ENCODE measurements around the gene PPP1R12C.
A peak's percentile ranks its signal among the peaks of the same experiment; 100 is the strongest.
"Not testable (repeated sequence)": the region's sequence is repeated elsewhere in the genome, so short reads cannot be mapped to it uniquely, and the experiment has no call there.

PPP1R12C gene

DNA sequence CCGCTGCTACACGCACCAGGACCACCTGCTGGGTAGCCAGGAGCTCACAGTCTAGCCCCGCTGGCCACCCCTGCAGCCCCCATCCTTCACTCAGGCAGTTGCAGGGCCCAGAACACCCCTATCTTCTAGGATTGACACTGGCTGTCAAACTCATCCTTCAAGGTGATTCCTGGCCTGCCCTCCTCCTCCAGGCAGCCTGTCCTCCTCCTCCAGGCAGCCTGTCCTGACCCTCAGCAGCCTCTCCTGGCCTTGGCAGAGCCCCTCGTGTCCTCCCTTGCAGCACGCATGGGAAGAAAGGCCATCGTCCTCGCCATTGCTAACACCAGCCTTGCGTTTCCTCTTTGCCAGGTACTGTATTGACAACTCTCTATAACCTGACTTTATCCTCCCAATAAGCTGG, 45.5 kb downstream of the PPP1R12C start:
- no peak for DNase-seq (ENCODE audit: low spot score)

DNA sequence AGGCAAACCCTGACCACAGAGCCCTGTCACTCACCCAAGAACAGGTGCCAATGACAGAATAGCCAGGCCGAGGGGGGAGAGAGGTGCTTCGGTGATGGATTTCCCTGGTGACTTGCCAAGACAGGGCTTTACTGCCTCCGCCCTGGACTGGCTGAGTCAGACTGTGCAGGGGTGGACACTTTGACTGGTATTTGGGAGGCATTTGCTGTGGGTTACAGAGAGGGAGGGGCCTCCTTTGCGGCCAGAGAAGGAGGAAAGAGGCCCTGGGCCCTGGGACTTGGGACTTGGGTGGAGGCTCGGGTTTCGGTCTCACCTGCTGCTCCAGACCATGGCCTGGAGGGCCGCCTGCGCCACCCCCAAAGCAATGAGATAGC, 46.3 kb downstream of the PPP1R12C start:
- DNase-seq (ENCODE audit: low spot score), result peak; percentile 76

DNA sequence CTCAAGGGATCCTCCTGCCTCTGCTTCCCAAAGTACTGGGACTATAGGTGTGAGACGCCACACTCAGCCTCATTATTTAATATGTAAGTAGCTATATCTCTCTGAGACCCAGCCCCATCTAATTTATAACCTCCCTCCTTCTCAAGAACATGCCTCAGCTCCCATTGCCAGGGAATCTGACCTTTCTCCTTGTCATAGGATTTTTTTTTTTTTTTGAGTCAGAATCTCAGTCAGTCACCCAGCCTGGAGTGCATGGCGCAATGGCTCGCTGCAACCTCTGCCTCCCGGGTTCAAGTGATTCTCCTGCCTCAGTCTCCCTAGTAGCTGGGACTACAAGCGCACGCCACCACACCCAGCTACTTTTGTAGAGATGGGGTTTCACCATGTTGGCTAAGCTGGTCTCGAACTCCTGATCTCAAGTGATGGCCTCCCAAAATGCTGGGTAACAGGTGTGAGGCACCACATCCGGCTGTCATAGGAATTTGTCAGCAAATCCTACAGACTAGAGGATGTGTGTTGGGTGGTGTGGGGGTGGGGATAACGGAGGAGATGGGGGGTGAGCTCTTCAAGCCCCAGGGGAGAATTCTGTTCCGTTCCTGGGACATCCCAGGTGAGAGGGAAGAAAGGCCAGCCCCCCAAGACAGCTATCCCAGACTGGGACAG, 46.8 kb downstream of the PPP1R12C start:
- no peak for DNase-seq (ENCODE audit: low spot score)

DNA sequence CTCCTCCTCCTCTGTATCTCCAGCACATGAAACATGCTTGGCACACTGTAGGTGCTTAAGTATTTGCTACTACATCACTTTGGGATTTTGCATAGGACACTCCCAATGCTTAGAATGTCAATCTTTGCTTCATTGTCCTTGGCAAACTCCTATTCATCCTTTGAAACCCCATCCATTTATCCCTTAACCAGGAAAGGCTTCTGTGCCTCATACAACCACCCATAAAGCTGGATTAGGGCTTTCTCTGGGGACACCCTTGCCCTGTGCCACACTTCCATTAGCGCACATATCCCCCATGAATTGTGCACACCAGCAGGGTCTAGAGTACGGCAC, 47.6 kb downstream of the PPP1R12C start:
- no peak for DNase-seq (ENCODE audit: low spot score)

DNA sequence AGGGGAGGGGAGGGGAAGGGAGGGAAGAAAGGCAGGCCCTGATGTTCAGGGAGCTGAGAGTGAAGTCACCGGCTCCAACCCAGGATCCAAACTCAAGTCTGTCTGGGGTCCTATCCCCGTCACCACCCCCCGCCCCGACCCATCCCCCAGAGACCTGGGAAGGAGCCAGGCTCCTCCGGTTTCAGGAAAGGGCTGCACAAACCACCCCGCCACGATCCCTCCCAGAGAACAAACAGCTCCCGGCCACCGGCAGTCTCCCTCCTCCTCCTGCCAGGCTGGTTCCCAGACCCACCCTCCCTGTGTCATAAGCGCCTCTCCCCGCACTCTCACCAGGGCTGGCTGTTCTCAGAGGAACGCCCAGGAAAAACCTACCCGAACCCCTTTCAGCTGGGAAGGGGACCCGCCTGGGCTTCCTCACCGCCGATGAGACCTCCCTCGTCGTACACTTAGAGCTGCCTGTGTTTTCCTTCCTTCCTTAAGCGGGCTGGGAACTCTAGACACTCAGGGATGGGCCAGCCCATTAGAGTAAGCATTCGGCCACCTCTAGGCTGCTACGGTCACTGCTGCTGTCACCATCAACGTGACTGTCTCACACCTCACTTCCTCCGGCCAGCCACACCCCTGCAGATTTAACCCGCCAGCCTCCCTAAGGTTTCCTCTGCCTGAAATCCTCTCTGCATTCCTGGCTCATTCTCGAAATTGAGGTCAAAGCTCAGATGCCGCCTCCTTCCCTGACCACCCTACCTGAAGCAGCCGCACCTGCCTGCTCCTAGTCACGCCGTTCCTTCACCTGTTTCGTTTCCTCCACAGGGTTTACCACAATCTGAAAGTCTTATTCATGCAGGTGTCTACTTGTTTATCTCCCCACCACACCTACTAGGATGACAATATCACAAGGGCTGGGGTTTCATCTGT, 48.2 kb downstream of the PPP1R12C start:
- DNase-seq (ENCODE audit: low spot score), result peak; percentile 68

DNA sequence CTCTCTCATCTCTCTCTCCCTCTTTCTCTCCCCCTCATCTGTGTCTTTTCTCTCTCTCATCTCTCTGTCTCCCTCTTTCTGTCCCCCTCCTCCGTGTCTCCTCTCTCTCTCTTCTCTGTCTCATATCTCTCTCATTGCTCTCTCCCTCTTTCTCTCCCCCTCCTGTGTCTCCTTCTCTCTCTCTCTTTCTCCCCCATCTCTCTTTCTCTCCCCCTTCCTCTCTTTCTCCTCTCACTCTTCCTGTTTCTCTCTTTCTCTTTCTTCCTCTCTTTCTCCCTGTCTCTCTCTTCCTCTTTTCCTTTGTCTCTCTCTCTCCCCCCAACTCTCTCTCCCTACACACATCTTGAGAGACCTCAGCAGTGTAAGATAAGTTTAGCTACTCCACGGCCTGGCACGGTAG, 49.6 kb downstream of the PPP1R12C start:
- no peak for DNase-seq (ENCODE audit: low spot score)

DNA sequence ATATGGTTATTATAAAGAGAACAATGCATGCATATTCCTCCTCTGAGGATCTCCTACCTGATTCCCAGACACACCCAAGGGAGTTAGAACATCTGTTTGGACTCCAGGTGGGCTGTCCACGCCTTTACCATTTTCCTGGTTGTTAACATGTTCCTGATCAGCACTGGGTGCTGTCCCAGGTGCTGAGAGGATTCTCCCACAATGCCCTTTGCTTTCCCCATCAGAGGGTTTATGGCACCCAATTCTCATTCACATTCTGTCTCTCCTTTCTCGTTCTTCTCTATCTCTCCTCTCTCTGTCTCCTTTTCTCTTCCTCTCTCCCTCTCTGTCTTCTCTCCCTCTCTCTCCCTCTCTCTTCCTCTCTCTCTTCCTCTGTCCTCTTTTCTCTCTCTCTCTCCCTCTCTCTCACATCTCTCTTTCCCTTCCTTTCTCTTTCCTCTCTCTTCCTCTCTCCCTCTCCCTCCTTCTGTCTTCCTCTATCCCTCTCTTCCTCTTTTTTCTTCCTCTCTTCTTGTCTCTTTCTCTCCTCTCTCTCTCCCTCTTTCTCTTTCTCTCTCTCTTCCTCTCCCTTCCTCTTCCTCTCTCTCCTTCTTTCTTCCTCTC, 51.2 kb downstream of the PPP1R12C start:
- DNase-seq (ENCODE audit: low spot score), result no peak

DNA sequence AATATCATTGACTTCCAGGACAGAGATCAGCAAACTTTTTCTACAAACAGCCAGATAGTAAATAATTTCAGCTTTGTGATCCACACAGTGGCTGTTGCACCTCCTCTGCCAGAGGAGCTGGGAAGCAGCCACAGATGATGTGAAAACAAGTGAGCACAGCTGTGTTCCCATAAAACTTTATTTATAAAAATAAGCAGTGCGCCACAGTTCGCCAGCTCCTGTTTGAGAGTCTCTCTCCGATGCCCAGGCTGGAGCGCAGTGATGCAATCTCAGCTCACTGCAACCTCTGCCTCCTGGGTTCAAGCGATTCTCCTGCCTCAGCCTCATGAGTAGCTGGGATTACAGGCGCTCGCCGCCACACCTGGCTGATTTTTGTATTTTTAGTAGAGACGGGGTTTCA, 51.9 kb downstream of the PPP1R12C start:
- not testable (repeated sequence) for DNase-seq (ENCODE audit: low spot score)

DNA sequence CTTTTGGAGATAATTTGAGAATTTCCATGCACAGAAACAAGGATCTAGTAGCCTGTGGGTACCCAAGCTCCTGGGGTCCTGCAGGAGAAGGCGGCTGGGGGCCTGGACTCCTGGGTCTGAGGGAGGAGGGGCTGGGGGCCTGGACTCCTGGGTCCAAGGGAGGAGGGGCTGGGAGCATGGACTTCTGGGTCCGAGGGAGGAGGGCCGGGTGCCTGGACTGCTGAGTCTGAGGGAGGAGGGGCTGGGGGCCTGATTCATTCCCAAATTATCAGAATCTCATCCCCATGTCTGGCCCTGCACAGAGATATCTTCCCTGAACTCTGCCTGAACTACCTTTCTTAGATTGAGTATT, 54.0 kb downstream of the PPP1R12C start:
- no peak for DNase-seq (ENCODE audit: low spot score)

DNA sequence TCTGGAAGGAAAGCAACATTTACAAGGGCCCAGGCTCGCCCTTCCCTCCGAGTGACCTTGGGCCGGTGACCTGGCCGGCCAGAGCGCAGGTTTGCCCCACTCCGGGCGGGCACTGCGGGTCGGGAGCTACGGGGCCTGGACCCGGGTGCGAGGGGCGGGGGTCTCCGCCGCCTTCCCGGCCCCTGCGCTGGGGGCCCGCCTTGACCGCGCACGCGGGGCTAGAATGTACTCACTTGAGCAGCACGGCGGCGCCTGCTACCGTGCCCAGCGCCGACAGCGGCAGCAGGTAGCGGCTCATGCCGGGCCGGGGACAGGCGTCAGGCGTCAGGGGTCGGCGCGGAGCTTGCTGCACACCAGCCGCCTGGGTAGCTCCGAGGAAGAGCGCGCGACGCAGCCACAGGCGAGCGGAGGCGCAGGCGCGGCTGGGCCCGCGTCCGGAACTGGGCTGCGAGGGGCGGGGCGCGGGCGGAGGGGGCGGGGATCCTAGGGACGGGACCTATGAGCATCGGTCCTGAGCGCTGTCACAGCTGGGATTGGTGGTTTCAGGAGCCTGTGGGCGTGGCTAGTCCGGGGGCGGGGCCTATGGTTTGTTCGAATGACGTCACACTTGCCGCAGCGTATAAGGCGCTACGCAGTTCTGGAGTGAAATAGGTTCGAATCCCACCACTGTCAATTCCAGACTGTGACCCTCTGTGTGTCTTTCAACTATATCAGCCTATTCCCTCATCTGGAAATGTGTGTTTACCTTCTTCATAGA, 54.5 kb downstream of the PPP1R12C start, which contains the start of gene RDH13:
Gene RDH13, minus strand, starts transcription at position 414 of the 757 bp plus-strand sequence. Its CDS starts 116 bp downstream, at position 298.
- DNase-seq (ENCODE audit: low spot score), result peak; percentile 99

DNA sequence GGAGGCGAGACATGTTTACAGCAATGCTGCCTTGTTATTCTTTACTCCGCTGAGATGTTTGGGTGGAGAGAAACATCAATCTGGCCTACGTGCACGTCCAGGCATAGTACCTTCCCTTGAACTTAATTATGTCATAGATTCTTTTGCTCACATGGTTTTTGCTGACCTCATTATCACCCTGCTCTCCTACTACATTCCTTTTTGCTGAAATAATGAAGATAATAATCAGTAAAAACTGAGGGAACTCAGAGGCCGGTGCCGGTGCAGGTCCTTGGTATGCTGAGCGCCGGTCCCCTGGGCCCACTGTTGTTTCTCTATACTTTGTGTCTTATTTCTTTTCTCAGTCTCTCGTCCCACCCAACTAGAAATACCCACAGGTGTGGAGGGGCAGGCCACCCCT, 57.1 kb downstream of the PPP1R12C start:
- DNase-seq (ENCODE audit: low spot score), result not testable (repeated sequence)

DNA sequence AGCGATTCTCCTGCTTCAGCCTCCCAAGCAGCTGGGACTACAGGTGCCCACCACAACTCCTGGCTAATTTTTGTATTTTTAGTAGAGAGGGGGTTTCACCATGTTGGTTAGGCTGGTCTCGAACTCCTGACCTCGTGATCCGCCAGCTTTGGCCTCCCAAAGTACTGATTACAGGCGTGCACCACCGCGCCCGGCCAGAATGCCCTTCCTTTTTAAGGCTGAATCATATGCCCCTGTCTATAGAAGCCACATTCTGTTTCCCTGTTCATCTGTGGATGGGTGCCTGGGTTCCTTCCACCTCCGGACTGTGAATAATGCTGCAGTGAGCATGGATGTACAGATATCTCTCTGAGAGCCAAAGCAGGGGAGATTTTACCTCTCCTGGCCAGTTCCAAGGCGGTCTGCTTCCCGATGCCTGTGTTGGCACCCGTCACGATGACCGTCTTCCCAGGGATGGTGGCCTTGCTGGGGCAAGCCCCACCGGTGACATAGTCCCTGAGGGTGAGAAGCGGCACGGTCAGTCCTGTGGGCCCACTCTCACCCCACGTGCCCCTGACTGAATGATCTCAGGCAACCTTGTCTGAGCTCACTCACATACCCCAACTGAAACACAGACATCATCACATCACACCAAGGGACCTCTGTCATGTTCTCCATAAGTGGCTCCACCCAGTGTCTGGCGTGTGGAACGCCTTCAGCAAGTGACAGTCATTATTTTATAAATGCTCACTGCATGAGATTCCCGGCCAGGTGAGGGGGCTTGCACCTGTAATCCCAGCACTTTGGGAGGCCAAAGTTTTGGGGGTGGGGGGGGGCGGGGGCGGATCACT, 58.4 kb downstream of the PPP1R12C start:
- DNase-seq (ENCODE audit: low spot score), result no peak

DNA sequence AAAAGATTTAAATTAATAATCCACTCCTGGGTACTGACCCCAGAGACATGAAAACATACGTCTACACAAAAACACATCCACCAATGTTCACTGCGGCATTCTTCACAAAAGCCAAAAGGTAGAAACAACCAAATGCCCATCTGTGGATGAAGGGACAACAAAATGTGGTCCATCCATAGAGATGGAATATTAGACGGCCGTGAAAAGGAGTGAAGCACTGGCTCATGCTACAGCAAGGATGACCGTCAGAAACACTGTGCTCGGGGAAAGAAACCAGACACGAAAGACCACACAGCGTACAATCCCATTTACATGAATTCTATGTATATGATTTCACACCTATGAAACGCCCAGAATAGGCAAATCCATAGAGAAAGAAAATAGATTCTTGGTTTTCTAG, 60.6 kb downstream of the PPP1R12C start:
- no peak for DNase-seq (ENCODE audit: low spot score)

DNA sequence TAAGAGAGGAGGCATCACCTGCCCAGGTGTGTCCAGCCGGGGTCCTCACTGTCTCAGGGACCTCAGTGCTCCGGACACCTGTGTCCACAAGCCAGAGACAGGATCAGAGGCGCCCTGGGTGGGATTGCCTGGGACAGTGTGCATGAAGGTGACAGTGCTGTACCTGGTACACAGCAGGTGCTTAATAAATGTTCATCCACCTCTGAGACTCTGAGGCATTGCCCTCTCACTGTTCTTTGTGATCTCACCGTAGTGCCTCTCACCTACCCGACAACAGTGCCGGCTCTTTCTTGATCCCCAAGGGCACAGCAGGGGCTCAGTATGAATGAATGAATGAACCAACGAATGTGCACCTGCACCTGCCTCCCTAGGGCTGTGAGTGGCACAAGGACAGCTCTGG, 63.7 kb downstream of the PPP1R12C start:
- DNase-seq (ENCODE audit: low spot score), result no peak

DNA sequence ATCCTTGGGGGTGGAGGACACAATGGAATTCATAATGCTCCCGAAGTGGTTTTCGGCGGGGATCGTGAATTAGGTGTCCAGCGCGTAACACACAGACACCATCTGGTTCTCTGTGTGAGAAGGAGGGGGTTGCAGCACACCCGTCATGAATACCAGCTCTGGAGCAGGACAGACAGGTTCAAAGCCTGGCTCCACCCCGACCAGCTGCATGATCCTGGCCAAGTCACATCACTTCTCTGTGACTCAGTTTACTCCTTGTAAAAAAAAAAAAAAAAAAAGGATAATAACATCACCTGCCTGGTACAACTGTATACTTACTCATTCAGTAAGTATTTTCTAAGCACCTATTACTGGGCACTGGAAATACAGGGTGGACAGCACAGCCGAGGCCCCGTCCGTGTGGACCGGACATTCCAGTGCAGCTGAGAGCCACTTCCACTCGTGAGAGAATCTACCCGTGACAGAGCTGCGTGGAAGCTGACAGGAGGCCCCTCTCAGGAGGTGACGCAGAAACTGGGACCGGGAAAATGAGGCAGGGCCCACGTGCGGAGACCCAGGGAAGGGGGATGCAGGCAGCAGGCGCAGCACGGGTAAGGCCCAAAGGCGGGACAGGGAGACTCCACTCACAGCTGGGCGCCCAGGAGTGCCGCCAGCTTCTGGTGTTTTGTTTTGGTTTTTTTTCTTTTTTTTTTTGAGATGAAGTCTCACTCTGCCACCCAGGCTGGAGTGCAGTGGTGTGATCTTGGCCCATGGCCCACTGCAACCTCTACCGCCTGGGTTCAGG, 66.5 kb downstream of the PPP1R12C start:
- DNase-seq (ENCODE audit: low spot score), result no peak

DNA sequence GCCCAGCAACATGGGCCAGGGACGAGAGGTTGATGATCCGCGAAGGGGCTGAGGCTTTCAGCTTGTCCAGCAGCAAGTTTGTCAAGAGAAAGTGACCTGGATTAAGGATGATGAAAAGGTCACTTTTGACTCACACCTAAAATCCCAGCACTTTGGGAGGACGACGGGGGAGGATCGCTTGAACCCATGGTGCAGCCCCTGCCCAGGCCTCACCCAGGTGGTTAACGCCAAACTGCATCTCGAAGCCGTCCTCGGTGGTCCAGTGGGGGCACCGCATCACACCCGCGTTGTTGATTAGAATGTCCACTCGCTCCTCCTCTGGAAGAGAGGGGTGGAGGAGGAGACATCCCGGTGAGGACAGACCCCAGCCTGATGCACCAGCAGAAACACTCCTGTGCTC, 69.0 kb downstream of the PPP1R12C start:
- no peak for DNase-seq (ENCODE audit: low spot score)

DNA sequence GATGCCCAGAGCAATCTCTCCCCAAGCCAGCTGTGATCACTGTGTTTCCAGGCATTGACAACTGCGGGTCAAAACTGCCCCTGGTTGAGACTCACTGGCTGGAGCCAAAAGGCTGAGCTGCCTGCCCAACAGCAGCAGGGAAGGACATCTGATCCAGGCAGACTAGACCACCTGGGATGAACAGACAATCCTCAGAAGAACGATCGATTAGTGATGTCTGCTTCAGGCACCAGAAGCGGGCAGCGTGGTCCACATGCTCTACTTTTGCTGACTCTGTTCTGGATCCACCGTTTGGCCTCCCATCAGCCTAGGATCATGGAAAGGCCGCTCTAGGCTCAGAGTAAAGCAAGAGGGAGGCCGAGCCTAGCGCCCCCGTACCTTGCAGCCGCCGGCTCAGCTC, 69.5 kb downstream of the PPP1R12C start:
- no peak for DNase-seq (ENCODE audit: low spot score)

DNA sequence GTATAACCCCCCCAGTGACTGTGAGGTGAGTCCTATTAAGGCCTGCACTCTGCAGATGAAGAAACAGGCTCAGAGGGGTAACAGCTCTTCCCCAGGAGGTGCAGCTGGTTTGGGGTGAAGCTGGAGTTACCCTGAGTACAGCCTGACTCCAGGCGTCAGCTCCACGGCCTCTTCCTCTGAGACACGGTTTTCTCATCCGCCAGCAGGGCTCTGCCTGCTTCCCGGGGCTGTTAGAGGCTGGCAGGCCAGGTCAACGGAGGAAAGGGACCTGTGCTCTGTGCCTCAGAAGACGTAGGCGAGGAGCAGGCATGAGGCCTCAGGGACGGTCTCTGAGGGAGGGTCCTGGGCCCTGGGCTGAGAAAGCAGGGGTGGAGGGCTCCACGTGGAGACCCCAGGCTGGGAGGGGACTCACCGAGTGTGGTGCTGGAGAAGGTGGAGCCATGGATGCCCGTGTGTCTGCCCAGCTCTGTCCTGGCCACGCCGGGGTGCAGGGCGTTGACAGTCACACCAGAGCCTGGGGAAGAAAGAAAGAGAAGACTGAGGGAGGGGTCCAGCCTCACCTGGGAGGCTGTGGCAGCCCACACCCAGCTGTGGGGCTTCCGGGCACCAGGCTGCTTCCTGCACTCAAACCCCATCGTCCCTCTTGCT, 70.3 kb downstream of the PPP1R12C start:
- DNase-seq (ENCODE audit: low spot score), result no peak

DNA sequence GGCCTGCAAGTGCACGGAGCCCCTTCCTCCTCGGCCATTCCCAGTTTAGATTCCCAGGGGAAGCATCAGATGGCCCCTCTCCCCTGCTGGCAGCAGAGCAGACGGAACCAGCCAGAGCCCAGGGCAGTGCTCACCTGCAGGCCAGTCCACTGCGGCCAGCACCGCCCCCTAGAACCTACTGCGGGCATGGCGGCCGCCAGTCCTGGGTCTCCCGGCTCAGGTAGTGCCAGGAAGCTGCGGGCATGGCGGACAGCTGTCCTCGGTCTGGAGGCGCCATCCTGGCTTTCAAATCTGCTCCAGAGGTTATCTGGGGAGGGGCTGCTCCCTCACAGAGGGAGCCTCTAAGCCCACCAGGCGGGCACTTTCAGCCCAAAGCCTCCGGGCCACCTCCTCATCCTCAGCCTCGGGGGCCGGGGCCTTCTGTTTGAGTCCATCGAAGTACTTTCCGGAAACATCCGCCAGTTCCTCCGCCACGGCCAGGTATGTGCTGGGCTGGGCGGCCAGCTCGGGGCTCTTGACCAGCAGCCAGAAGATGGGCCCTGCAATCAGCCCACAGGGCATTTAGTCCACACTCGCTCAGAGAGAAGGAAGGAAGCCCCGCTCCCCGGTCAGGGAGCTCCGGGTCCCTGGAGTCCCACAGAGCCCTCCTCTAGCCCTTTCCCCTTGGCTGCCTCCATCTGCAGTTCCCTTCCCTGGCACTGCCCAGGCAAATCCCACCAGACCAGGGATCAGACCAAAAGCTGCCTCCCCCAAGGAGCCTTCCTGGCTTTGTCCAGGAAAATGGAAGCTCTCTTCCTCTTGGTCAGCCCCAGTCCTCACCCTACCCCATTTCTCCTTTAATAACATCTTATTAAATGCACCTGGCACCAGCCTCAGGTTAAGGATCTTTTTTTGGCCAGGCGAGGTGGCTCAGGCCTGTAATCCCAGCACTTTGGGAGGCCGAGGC, 72.4 kb downstream of the PPP1R12C start:
- no peak for DNase-seq (ENCODE audit: low spot score)

All from AG20443 (cell line).